Measurements from ENCODE around the gene A2M. TPM values are rescaled to one million over a fixed set of nuclear protein-coding genes. Genes with fewer than 3 reads are reported as not detected.

A2M gene
- total RNA-seq (2014; rRNA removed) = not detected in 2 replicates
- Bru-seq, nascent RNA = not detected
- BruChase-seq, experiment 1, labeled RNA remaining after a 6-hour chase = not detected
- BruChase-seq, experiment 2, labeled RNA remaining after a 2-hour chase = not detected
- long read RNA-seq = 0 reads

DNA sequence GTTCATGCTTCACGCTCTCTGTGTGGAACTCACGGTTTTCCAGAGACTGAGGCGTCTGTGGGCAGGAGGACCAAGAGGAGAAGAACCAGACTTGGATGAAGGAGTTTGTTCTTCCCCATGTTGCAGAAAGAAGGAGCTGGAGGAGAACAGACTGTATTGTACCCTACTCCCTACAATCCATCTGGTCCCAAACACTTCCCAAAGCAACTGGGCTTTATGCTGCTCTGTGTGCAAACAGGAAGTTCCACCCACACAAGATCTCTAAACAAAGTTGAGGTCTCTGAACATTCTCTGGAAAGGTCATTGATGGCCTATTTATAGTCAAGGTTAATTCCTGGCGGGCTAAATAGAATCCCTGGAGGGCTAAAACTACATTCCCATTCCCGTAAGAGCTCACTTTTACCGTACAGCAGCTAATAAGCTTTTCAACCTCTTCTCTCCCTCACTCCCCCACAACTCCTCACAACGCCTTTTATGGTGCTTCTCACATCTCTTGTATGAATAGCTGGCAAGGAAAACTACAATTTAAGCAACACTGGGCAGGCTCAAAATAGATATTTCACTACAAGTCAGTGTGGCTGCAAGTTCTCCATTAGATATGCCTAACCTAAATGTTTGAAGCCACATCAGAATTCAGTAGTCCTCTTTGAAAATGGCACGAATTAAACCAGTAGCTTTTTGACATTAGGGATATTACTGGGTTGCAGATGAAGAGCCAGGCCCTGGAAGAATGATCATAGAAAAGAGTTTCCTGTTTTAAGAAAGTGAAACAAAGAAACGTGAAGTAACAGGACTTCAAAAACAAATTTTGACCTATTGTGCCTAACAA lies at the start of gene A2M:
Gene A2M (minus strand): TSS at position 189 of the 829 bp plus-strand sequence. CDS start 70 bp downstream, at position 119.
- no TSS peak for BruUV-seq (replicated peaks)
- Histone ChIP-seq H3K27me3 (ENCODE audit: low read length) (peaks cover 57% of the 10 kb centered on the region), H3K9me3 (ENCODE audit: low read length) (no peaks in the 10 kb centered on the region)

DNA sequence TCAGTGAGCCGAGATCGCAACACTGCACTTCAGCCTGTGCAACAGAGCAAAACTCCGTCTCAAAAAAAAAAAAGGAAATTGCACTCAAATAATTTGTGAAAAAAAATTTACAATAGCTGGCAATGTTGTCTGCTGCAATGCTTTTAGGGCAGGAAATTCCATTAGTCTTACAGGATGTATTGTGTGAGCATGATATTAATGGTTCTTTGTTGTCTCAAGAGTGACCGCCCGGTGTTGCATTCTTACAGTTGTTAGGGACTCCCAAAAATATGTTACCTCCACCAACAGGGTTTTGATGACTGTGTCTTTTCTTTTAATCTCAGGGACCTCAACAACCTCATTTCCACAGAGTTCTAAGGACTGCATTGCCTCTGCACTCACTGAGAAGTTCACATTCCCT lies 47.7 kb upstream of the A2M start:
- DNase-seq (no peak), ATAC-seq (no peak)
- Histone ChIP-seq H4K20me1 (ENCODE audit: low read length) (no peaks in the 10 kb centered on the region), H3K27me3 (ENCODE audit: low read length) (peaks cover 25% of the 10 kb centered on the region), H3K79me2 (ENCODE audit: low read length) (no peaks in the 10 kb centered on the region), H3F3A (ENCODE audit: low read length, unreplicated experiment) (no peaks in the 10 kb centered on the region), H3K9ac (ENCODE audit: low read length) (no peak overlapping the region), H3K36me3 (ENCODE audit: low read depth, low read length) (no peaks in the 10 kb centered on the region), H2AFZ (ENCODE audit: low read length) (no peak overlapping the region), H3K9me2 (replicated peaks; ENCODE audit: low read length) (no peaks in the 10 kb centered on the region), H3K4me3 (ENCODE audit: low read length) (no peak overlapping the region), H3K27ac (ENCODE audit: low read length) (no peak overlapping the region), H3K4me2 (ENCODE audit: low read length) (no peak overlapping the region), H3K4me1 (ENCODE audit: insufficient read depth, low read length) (no peaks in the 10 kb centered on the region), H3K9me3 (ENCODE audit: low read length) (no peaks in the 10 kb centered on the region)
- POLR2A ChIA-PET (ENCODE audit: unreplicated experiment) = no interaction called here
- TF ChIP-seq EZH2 (IDR thresholded peaks at IDR 0.05; ENCODE audit: low read length, unreplicated experiment) (no peak), CTCF (conservative IDR thresholded peaks at IDR 0.05; ENCODE audit: low read depth, low read length) (no peak), EZH2phosphoT487 (IDR thresholded peaks at IDR 0.05; ENCODE audit: borderline replicate concordance, low read length) (no peak)
- CTCF ChIA-PET = no interaction called here
- intact Hi-C loops (cut with micrococcal nuclease) = no loop called here
- BruUV-seq (replicated peaks) = no TSS peak

More for the DNA sequence above, at the start of gene A2M:
- ChIA-PET CTCF (no interaction called here), POLR2A (ENCODE audit: unreplicated experiment) (no interaction called here)
- ATAC-seq (no peak), DNase-seq (no peak)
- TF ChIP-seq EZH2phosphoT487 (IDR thresholded peaks at IDR 0.05; ENCODE audit: borderline replicate concordance, low read length) (no peak), CTCF (conservative IDR thresholded peaks at IDR 0.05; ENCODE audit: low read depth, low read length) (no peak), EZH2 (IDR thresholded peaks at IDR 0.05; ENCODE audit: low read length, unreplicated experiment) (no peak)
- Histone ChIP-seq H3K4me3 (ENCODE audit: low read length) (no peak within 1 kb of the TSS), H2AFZ (ENCODE audit: low read length) (no peak within 1 kb of the TSS), H3K79me2 (ENCODE audit: low read length) (no peaks in the 10 kb centered on the region), H3K9me2 (replicated peaks; ENCODE audit: low read length) (no peaks in the 10 kb centered on the region), H3K4me2 (ENCODE audit: low read length) (no peak within 1 kb of the TSS), H3F3A (ENCODE audit: low read length, unreplicated experiment) (no peaks in the 10 kb centered on the region), H3K27ac (ENCODE audit: low read length) (no peak within 1 kb of the TSS), H3K9ac (ENCODE audit: low read length) (no peak within 1 kb of the TSS), H3K36me3 (ENCODE audit: low read depth, low read length) (no peaks in the 10 kb centered on the region), H3K4me1 (ENCODE audit: insufficient read depth, low read length) (no peaks in the 10 kb centered on the region), H4K20me1 (ENCODE audit: low read length) (no peaks in the 10 kb centered on the region)
- intact Hi-C loops (cut with micrococcal nuclease) = no loop called here

GRCh38 chr12:9156119-9156518 lies 40.4 kb upstream of the A2M start:
- H3K4me1 ChIP-seq (ENCODE audit: insufficient read depth, low read length) = no peaks in the 10 kb centered on the region
- no TSS peak for BruUV-seq (replicated peaks)
- no peaks in the 10 kb centered on the region for H3K36me3 ChIP-seq (ENCODE audit: low read depth, low read length)
- POLR2A ChIA-PET (ENCODE audit: unreplicated experiment) = no interaction called here
- intact Hi-C loops (cut with micrococcal nuclease) = no loop called here
- no peaks in the 10 kb centered on the region for H3F3A ChIP-seq (ENCODE audit: low read length, unreplicated experiment)
- ATAC-seq (no peak), DNase-seq (no peak)
- no peak overlapping the region for H3K27ac ChIP-seq (ENCODE audit: low read length)
- no peaks in the 10 kb centered on the region for H3K9me3 ChIP-seq (ENCODE audit: low read length)
- no peaks in the 10 kb centered on the region; the same call in none of the 2 replicates for H3K27me3 ChIP-seq (ENCODE audit: low read length)
- no peaks in the 10 kb centered on the region for H3K9me2 ChIP-seq (replicated peaks; ENCODE audit: low read length)
- TF ChIP-seq CTCF (conservative IDR thresholded peaks at IDR 0.05; ENCODE audit: low read depth, low read length) (no peak), EZH2 (IDR thresholded peaks at IDR 0.05; ENCODE audit: low read length, unreplicated experiment) (no peak), EZH2phosphoT487 (IDR thresholded peaks at IDR 0.05; ENCODE audit: borderline replicate concordance, low read length) (no peak)
- no peaks in the 10 kb centered on the region for H4K20me1 ChIP-seq (ENCODE audit: low read length)
- no peak overlapping the region for H3K9ac ChIP-seq (ENCODE audit: low read length)
- CTCF ChIA-PET = no interaction called here
- H3K4me3 ChIP-seq (ENCODE audit: low read length) = no peak overlapping the region
- no peaks in the 10 kb centered on the region for H3K79me2 ChIP-seq (ENCODE audit: low read length)
- H2AFZ ChIP-seq (ENCODE audit: low read length) = no peak overlapping the region
- no peak overlapping the region for H3K4me2 ChIP-seq (ENCODE audit: low read length)

All from PC-3 (cell line).